K562 (cell line): ENCODE measurements around the gene DAPL1. TPM values are rescaled to one million over a fixed set of nuclear protein-coding genes. Genes with fewer than 3 reads are reported as not detected.

ENCODE experiments used
- ATAC-seq: fragments of 200-7000 bp; cut with Tn5 transposase; 3 replicates; pipeline ENCODE4 v1.9.1; 2020; ENCODE audit warnings: moderate library complexity
- BruUV-seq: library from RNA; stranded (reverse); fragments of 400-500 nt; replicated peaks from 2 replicates; lab custom pipeline; 2021; lab: Mats Ljungman, UMichigan
- CTCF ChIA-PET: fragments of 300-600 bp; formaldehyde crosslinking; extraction: SDS; loops from one replicate; lab custom pipeline; 2021; ENCODE audit warnings: low intra/inter-chr PET ratio; lab: Yijun Ruan, JAX
- POLR2A ChIA-PET: fragments of 300-600, 350-650 bp; sonication (Branson Sonifier 250); formaldehyde crosslinking; extraction: SDS; loops from one replicate; lab custom pipeline; 2021; ENCODE audit warnings: antibody characterized with exemption, inconsistent platforms; lab: Yijun Ruan, JAX
- DNase-seq, 4 experiments: peaks; one replicate each; pipeline versions ENCODE4 v3.0.0 to v3.0.0-alpha.2; 2011 to 2018; ENCODE audit warnings: low spot score in 3 of 4, mixed read lengths in 3 of 4; ENCODE audit errors: extremely low read depth in 1 of 4
- FAIRE-seq: peaks from 2 replicates; lab custom pipeline; 2011; peaks lifted over from hg19 to GRCh38; lab: Jason Lieb, UNC
- H2AFZ ChIP-seq: 2 replicates; pipeline ENCODE4 v1.6.0; 2011; ENCODE audit warnings: low read depth, low read length, control low read depth, inconsistent platforms
- H3K27ac ChIP-seq: fragments of 200-600 bp; 3 replicates; pipeline ENCODE4 v1.8.0; 2011; ENCODE audit warnings: low read depth, mild to moderate bottlenecking, control low read depth, inconsistent platforms, low read length, moderate library complexity, mixed read lengths; ENCODE audit errors: extremely low read depth
- H3K27me3 ChIP-seq, 2 experiments: fragments of 300-600 bp in 1 of 2; 2 replicates in 1 of 2; 3 replicates in 1 of 2; pipeline versions ENCODE4 v1.6.0 to v1.8.0; 2011; ENCODE audit warnings: inconsistent platforms in 2 of 2, low read length in 2 of 2, mild to moderate bottlenecking in 1 of 2, mixed read lengths in 1 of 2, moderate library complexity in 1 of 2; ENCODE audit not compliant: control insufficient read depth in 2 of 2, insufficient read depth in 2 of 2
- H3K36me3 ChIP-seq: fragments of 300-600 bp; 3 replicates; pipeline ENCODE4 v1.8.0; 2011; ENCODE audit warnings: mild to moderate bottlenecking, low read length, inconsistent platforms; ENCODE audit not compliant: control insufficient read depth, insufficient read depth
- H3K4me1 ChIP-seq, 2 experiments: fragments of 200-600 bp in 1 of 2; replicated peaks in 1 of 2; 2 replicates in 1 of 2; 3 replicates in 1 of 2; pipeline versions ENCODE4 v1.5.1 to v1.8.0; 2011; ENCODE audit warnings: inconsistent platforms in 2 of 2, low read length in 2 of 2, mild to moderate bottlenecking in 1 of 2, mixed read lengths in 1 of 2, moderate library complexity in 1 of 2; ENCODE audit not compliant: control insufficient read depth in 2 of 2, insufficient read depth in 2 of 2
- H3K4me2 ChIP-seq: 2 replicates; pipeline ENCODE4 v1.6.1; 2011; ENCODE audit warnings: low read length, control low read depth, inconsistent platforms, mixed read lengths; ENCODE audit not compliant: insufficient read depth
- H3K4me3 ChIP-seq: fragments of 200-600 bp; sonication (generic), shearing (Covaris generic); 2 replicates; pipeline ENCODE4 v1.5.1; 2016; ENCODE audit warnings: control low read depth, inconsistent platforms
- H3K79me2 ChIP-seq: fragments of 200-600 bp; 3 replicates; pipeline ENCODE4 v1.8.0; 2011; ENCODE audit warnings: low read length, inconsistent platforms; ENCODE audit not compliant: control insufficient read depth, insufficient read depth
- H3K9ac ChIP-seq, 2 experiments: 2 replicates each; pipeline versions ENCODE4 v1.6.0 to v1.6.1; 2011; ENCODE audit warnings: low read depth in 2 of 2, low read length in 2 of 2, control low read depth in 1 of 2, inconsistent platforms in 1 of 2, mild to moderate bottlenecking in 1 of 2, mixed read lengths in 1 of 2; ENCODE audit not compliant: insufficient read depth in 1 of 2
- H3K9me1 ChIP-seq: one replicate; pipeline ENCODE4 v1.6.0; 2011; ENCODE audit warnings: inconsistent platforms, mild to moderate bottlenecking, low read length, moderate library complexity; ENCODE audit not compliant: control insufficient read depth, insufficient read depth
- H3K9me3 ChIP-seq: replicated peaks from 2 replicates; pipeline ENCODE4 v1.5.1; 2011; ENCODE audit warnings: low read depth, low read length, inconsistent platforms; ENCODE audit not compliant: control insufficient read depth, insufficient read depth
- H4K20me1 ChIP-seq: replicated peaks from 2 replicates; pipeline ENCODE4 v1.6.1; 2011; ENCODE audit warnings: low read length, inconsistent platforms, mixed read lengths; ENCODE audit not compliant: control insufficient read depth, insufficient read depth
- ARID3A ChIP-seq: IDR thresholded peaks from 2 replicates; pipeline ENCODE4 v1.6.1; 2012; ENCODE audit warnings: low read depth, low read length, improper control_type of control experiment, borderline replicate concordance
- CCNT2 ChIP-seq: IDR thresholded peaks from 2 replicates; pipeline ENCODE4 v1.6.1; 2011; ENCODE audit warnings: borderline replicate concordance, low read depth, mild to moderate bottlenecking, moderate library complexity, mixed read lengths, low read length; ENCODE audit not compliant: insufficient read length; ENCODE audit errors: extremely low read depth
- FOXK1 ChIP-seq: sonication (generic); formaldehyde crosslinking; IDR thresholded peaks from 2 replicates; pipeline ENCODE4 v1.8.0; 2022; ENCODE audit warnings: missing genetic modification reagents, mild to moderate bottlenecking, borderline replicate concordance
- GMEB1 ChIP-seq: fragments of 250-450 bp; sonication (Bioruptor Pico); IDR thresholded peaks from 2 replicates; pipeline ENCODE4 v1.4.0; 2020; ENCODE audit warnings: mild to moderate bottlenecking
- HDAC2 ChIP-seq: fragments of 450-650 bp; IDR thresholded peaks from 2 replicates; pipeline ENCODE4 v1.6.1; 2016; ENCODE audit warnings: mild to moderate bottlenecking
- MIER1 ChIP-seq: fragments of 450-650 bp; IDR thresholded peaks from 2 replicates; pipeline ENCODE4 v1.6.1; 2016; ENCODE audit warnings: antibody characterized with exemption, mild to moderate bottlenecking, low read depth
- NR2F6 ChIP-seq: fragments of 450-650 bp; formaldehyde crosslinking; IDR thresholded peaks from 2 replicates; pipeline ENCODE4 v1.4.0; 2020; ENCODE audit warnings: mild to moderate bottlenecking
- POLR2H ChIP-seq: IDR thresholded peaks from 2 replicates; pipeline ENCODE4 v1.6.1; 2016; ENCODE audit warnings: missing genetic modification characterization, low read depth, mild to moderate bottlenecking, control low read depth, missing compliant biosample characterization, moderate library complexity
- RBBP5 ChIP-seq: fragments of 200-600 bp; sonication (generic); IDR thresholded peaks from 2 replicates; pipeline ENCODE4 v1.6.1; 2012; ENCODE audit warnings: borderline replicate concordance, mild to moderate bottlenecking, low read length, control low read depth, inconsistent platforms; ENCODE audit not compliant: insufficient read depth, poor library complexity, severe bottlenecking
- RBM14 ChIP-seq: fragments of 200-400 bp; formaldehyde crosslinking; IDR thresholded peaks from 2 replicates; pipeline ENCODE4 v1.6.1; 2018; ENCODE audit warnings: low read depth, mild to moderate bottlenecking, low read length, moderate library complexity, borderline replicate concordance; ENCODE audit not compliant: insufficient read depth
- THAP12 ChIP-seq: fragments of 250-450 bp; sonication (Bioruptor Pico); IDR thresholded peaks from 2 replicates; pipeline ENCODE4 v1.9.0; 2021; ENCODE audit warnings: mild to moderate bottlenecking, inconsistent platforms
- ZNF431 ChIP-seq: sonication (generic); formaldehyde crosslinking; IDR thresholded peaks from 2 replicates; pipeline ENCODE4 v1.8.0; 2022; ENCODE audit warnings: mild to moderate bottlenecking, missing genetic modification reagents
- ZNF707 ChIP-seq: fragments of 250-450 bp; sonication (Bioruptor Pico); conservative IDR thresholded peaks from 2 replicates; pipeline ENCODE4 v1.8.0; 2022; ENCODE audit warnings: inconsistent platforms, mild to moderate bottlenecking, moderate library complexity
- ZSCAN29 ChIP-seq: fragments of 450-650 bp; IDR thresholded peaks from 2 replicates; pipeline ENCODE4 v1.6.1; 2017
- WGBS: fragments of 100-300 bp; shearing (Covaris generic); methylation state at CpG from one replicate; pipeline ENCODE4 v1.1.6; 2016; ENCODE audit warnings: low coverage, mixed read lengths; ENCODE audit not compliant: insufficient coverage; ENCODE audit errors: missing lambda C conversion rate; 5-methylcytosine and 5-hydroxymethylcytosine counted together
- in situ Hi-C: fragments of 300-500 bp; cut with MboI; formaldehyde crosslinking; loops from 4 replicates; pipeline ENCODE4 v1.15.0; 2018; ENCODE audit warnings: inconsistent platforms, mixed read lengths
- intact Hi-C: fragments of 100-400 bp; cut with micrococcal nuclease; formaldehyde crosslinking; loops from 2 replicates; pipeline ENCODE4 v1.14.2; 2022
- polyA plus RNA-seq, 8 experiments: library from polyadenylated mRNA; depleted of rRNA in 4 of 8; stranded (reverse) in 5 of 8; unstranded in 3 of 8; fragments of >200 nt; fragmentation: Nextera tagmentation in 2 of 8; fragmentation: Illumina TruSeq in 1 of 8; extraction: Ambion mirVana in 2 of 8; extraction: Trizol in 1 of 8; gene quantifications; 2 replicates each; pipeline versions ENCODE4 v1.2.1 to v1.2.3, GENCODE V29; 2011 to 2014; ENCODE audit warnings: inconsistent platforms in 1 of 8, missing spikeins in 1 of 8
- total RNA-seq, 7 experiments: library from RNA; depleted of rRNA in 6 of 7; stranded (reverse); fragments of >200 nt in 6 of 7; fragmentation: Illumina TruSeq in 2 of 7; extraction: Trizol in 2 of 7; gene quantifications; 2 replicates each; pipeline versions ENCODE4 v1.2.1 to v1.2.3, GENCODE V29; 2011 to 2021; ENCODE audit warnings: low replicate concordance in 1 of 7

DAPL1 gene
- total and polyA plus RNA-seq, 9 of the 15 experiments (the other 6 are each of a cell fraction or from before 2014, with no cell fraction given): not detected

GRCh38 chr2:158835431-158835830 lies 40.3 kb downstream of the DAPL1 start:
- no TSS peak for BruUV-seq
- WGBS: 0% methylated on average over 3 of the region's 3 CpGs
- ATAC-seq (no peak), FAIRE-seq (no peak), DNase-seq (no peak)
- Histone ChIP-seq H2AFZ (no peak overlapping the region), H3K4me3 (no peak overlapping the region), H3K4me1 (no peaks in the 10 kb centered on the region), H3K9me3 (no peaks in the 10 kb centered on the region), H3K79me2 (no peaks in the 10 kb centered on the region), H3K36me3 (no peaks in the 10 kb centered on the region), H3K27ac (no peak overlapping the region), H4K20me1 (no peaks in the 10 kb centered on the region), H3K9me1 (no peaks in the 10 kb centered on the region), H3K27me3 (peaks cover 5 to 18% of the 10 kb centered on the region in 2 experiments; a peak in 4 of 5 replicates), H3K4me2 (no peak overlapping the region), H3K9ac (no peak overlapping the region)
- POLR2A ChIA-PET: no interaction called here
- in situ Hi-C loops (no loop called here), intact Hi-C loops (no loop called here)
- CTCF ChIA-PET: no interaction called here
- TF ChIP-seq NR2F6 (CRISPR knock-in tag) (no peak), HDAC2 (no peak), FOXK1 (CRISPR knock-in tag) (no peak), CCNT2 (no peak), MIER1 (no peak), THAP12 (CRISPR knock-in tag) (no peak), ZNF707 (CRISPR knock-in tag) (no peak), POLR2H (no peak), ZNF431 (CRISPR knock-in tag) (no peak), GMEB1 (CRISPR knock-in tag) (no peak), ZSCAN29 (no peak), RBM14 (no peak), RBBP5 (no peak), ARID3A (no peak)
